Measurements from ENCODE around the gene SENP8.
A peak's percentile ranks its signal among the peaks of the same experiment; 100 is the strongest.

The SENP8 gene

DNA sequence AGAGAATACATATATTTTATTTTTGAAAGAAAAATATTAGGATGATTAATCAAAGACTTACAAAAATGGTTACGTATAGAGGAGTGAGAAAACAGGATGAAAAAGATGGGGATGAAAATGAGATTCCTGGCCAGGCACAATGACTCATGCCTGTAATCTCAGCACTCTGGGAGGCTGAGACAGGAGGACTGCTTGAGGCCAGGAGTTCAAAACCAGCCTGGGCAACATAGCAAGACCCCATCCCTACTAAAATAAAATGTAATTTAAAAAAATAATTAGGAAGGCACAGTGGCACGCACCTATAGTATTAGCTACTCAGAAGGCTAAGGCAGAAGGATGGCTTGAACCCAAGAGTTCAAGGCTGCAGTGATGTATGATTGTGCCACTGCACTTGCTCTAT is 12.1 kb upstream of the SENP8 start:
- no peak overlapping the region for H3K27ac ChIP-seq
- H3K4me3 ChIP-seq (ENCODE audit: low read depth, low read length), result no peak overlapping the region
- DNase-seq, result no peak
- TF ChIP-seq, protein P1, sequence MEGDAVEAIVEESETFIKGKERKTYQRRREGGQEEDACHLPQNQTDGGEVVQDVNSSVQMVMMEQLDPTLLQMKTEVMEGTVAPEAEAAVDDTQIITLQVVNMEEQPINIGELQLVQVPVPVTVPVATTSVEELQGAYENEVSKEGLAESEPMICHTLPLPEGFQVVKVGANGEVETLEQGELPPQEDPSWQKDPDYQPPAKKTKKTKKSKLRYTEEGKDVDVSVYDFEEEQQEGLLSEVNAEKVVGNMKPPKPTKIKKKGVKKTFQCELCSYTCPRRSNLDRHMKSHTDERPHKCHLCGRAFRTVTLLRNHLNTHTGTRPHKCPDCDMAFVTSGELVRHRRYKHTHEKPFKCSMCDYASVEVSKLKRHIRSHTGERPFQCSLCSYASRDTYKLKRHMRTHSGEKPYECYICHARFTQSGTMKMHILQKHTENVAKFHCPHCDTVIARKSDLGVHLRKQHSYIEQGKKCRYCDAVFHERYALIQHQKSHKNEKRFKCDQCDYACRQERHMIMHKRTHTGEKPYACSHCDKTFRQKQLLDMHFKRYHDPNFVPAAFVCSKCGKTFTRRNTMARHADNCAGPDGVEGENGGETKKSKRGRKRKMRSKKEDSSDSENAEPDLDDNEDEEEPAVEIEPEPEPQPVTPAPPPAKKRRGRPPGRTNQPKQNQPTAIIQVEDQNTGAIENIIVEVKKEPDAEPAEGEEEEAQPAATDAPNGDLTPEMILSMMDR (IDR thresholded peaks at IDR 0.05; ENCODE audit: low read depth, low read length, missing control alignments), result no peak
- in situ Hi-C loops (cut with HindIII; ENCODE audit: low pct_ligation_motif_present, low sequenced_read_pairs), result no loop called here
- no peaks in the 10 kb centered on the region for H3K36me3 ChIP-seq (replicated peaks)
- no peaks in the 10 kb centered on the region for H3K27me3 ChIP-seq (replicated peaks)

DNA sequence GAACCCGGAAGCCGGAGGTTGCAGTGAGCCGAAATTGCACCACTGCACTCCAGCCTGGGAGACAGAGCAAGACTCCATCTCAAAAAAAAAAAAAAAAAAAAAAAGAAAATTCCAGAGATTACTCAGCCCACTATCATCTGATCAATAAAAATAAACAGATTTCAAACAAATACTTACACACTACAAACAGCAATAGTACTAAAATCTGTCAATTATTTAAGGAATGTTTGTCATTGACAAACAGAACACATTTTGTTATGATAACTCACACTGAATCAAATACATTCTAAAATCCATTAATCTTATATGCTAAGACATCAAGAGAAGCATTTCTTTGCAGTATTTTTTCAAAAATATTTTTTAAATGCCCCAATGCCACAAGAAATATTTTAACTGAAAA is 7.8 kb upstream of the SENP8 start:
- DNase-seq, result no peak
- H3K36me3 ChIP-seq (replicated peaks), result no peaks in the 10 kb centered on the region
- no peak overlapping the region for H3K27ac ChIP-seq
- no peak overlapping the region for H3K4me3 ChIP-seq (ENCODE audit: low read depth, low read length)
- in situ Hi-C loops (cut with HindIII; ENCODE audit: low pct_ligation_motif_present, low sequenced_read_pairs), result no loop called here
- H3K27me3 ChIP-seq (replicated peaks), result no peaks in the 10 kb centered on the region
- TF ChIP-seq, protein P1 (IDR thresholded peaks at IDR 0.05; ENCODE audit: low read depth, low read length, missing control alignments), result no peak

DNA sequence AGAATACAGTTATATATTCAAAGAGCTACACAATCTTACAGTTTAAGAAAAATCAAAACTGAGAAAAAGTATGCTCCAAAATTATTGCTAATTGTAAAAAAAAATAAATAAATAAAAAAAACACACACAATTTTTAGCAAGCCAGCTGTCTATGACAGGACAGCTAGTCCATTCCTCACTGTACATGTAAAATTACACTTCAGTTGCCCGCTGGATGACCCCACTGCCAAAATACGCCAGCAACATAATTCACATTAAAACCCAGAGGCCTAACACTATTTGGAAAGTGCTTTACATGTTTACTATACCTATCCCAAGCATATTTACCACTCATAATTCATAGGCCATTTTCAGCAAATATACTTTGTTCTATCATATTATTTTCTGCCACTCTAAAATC is 6.1 kb upstream of the SENP8 start:
- Histone ChIP-seq H3K27me3 (replicated peaks) (no peaks in the 10 kb centered on the region), H3K36me3 (replicated peaks) (no peaks in the 10 kb centered on the region), H3K4me3 (ENCODE audit: low read depth, low read length) (no peak overlapping the region), H3K27ac (no peak overlapping the region)
- DNase-seq, result peak; percentile 13
- in situ Hi-C loops (cut with HindIII; ENCODE audit: low pct_ligation_motif_present, low sequenced_read_pairs), result no loop called here
- TF ChIP-seq, protein P1 (IDR thresholded peaks at IDR 0.05; ENCODE audit: low read depth, low read length, missing control alignments), result no peak

DNA sequence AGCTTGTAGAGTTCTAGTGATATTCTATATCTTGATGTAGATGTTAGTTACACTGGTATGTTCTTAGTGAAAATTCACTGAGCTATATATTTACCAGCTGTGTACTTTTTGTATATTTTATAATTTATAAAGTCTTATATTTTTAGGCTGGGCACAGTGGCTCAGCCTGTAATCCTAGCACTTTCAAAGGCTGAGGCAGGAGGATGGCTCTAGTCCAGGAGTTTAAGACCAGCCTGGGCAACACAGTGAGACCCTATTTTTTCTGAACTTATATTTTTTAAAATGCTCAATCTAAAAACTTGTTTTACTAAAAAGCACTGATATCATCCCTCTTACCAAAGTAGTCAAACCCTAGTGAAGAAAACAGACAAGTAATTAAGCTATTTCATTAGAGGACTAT is 5.4 kb upstream of the SENP8 start:
- TF ChIP-seq, protein P1 (IDR thresholded peaks at IDR 0.05; ENCODE audit: low read depth, low read length, missing control alignments), result no peak
- Histone ChIP-seq H3K4me3 (ENCODE audit: low read depth, low read length) (no peak overlapping the region), H3K27ac (no peak overlapping the region), H3K36me3 (replicated peaks) (no peaks in the 10 kb centered on the region), H3K27me3 (replicated peaks) (no peaks in the 10 kb centered on the region)
- in situ Hi-C loops (cut with HindIII; ENCODE audit: low pct_ligation_motif_present, low sequenced_read_pairs), result no loop called here
- no peak for DNase-seq

DNA sequence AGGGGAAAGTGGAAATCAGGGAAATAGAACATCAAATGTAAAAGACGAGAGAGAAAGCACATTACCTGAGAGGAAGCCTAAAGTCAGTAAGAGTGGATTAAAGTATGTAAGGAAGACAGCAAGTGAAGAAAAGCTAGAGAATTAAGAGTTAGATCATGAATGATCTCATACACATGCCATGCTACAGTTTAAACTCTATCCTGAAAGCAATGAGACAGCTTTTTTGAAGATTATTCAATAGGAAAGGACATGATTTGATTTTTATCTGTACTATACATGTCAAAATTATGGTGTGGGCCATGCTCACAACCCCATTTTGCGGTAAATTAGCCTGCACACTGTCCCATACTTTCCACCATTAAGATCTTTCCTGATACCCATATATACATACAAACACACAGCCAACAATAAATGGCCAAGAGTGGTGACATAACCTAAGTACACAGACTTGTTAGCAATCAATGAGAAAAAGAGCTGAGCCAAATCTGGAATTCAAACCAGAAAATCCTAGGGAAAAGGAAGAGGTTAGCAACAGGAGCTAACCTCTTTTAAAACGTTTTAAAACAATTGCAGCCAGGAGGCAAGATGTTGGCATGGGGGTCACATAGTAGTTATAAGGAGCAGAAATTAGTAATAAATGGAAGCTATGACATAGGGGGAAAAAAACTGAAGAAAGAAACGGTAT is 4.7 kb upstream of the SENP8 start:
- no peaks in the 10 kb centered on the region for H3K36me3 ChIP-seq (replicated peaks)
- in situ Hi-C loops (cut with HindIII; ENCODE audit: low pct_ligation_motif_present, low sequenced_read_pairs), result no loop called here
- H3K27me3 ChIP-seq (replicated peaks), result no peaks in the 10 kb centered on the region
- no peak overlapping the region for H3K27ac ChIP-seq
- no peak for DNase-seq
- no peak overlapping the region for H3K4me3 ChIP-seq (ENCODE audit: low read depth, low read length)
- TF ChIP-seq, protein P1 (IDR thresholded peaks at IDR 0.05; ENCODE audit: low read depth, low read length, missing control alignments), result no peak

Measured in brain microvascular endothelial cell (primary cell).